T-helper 2 cell (primary cell): Measurements from ENCODE around the gene ZBBX.
"Not testable (repeated sequence)": the region's sequence is repeated elsewhere in the genome, so short reads cannot be mapped to it uniquely, and the experiment has no call there.

Experiments used
- DNase-seq, 5 experiments: peaks; one replicate each; pipeline versions ENCODE4 v3.0.0 to v3.0.0-alpha.2; 2012 to 2022
- total RNA-seq, 2 donors: gene quantifications; one replicate each; lab custom pipeline; 2026; lab: John Stamatoyannopoulos, UW

ZBBX gene
- 0 reads per million in 2 donors for total RNA-seq

- peak; percentile 46 to 79 (median 69) for DNase-seq
These were observed at the start of gene ZBBX for GRCh38 chr3:167380004-167380689. ZBBX (minus strand) TSS chr3:167380297; CDS start chr3:167372901, 7,396 bp downstream.

GRCh38 chr3:167426962-167427361 is 46.9 kb upstream of the ZBBX start:
- DNase-seq = not testable (repeated sequence)

GRCh38 chr3:167422396-167422795 is 42.3 kb upstream of the ZBBX start:
- DNase-seq = not testable (repeated sequence)

- DNase-seq = no peak
These were observed 29.5 kb upstream of the ZBBX start for GRCh38 chr3:167409611-167410010.

- DNase-seq = peak in 1 of 5 experiments; percentile 2
These were observed 26.9 kb upstream of the ZBBX start for GRCh38 chr3:167406876-167407492.

GRCh38 chr3:167397826-167398225 is 17.7 kb upstream of the ZBBX start:
- DNase-seq = no peak

- DNase-seq = no peak
These were observed 16.0 kb upstream of the ZBBX start for GRCh38 chr3:167396075-167396474.

GRCh38 chr3:167394003-167394402 is 13.9 kb upstream of the ZBBX start:
- no peak for DNase-seq

- DNase-seq = no peak
These were observed 2.1 kb upstream of the ZBBX start for GRCh38 chr3:167382155-167382554.

- no peak for DNase-seq
These were observed 4.6 kb downstream of the ZBBX start for GRCh38 chr3:167375478-167375877.

- DNase-seq = no peak
These were observed 8.0 kb downstream of the ZBBX start for GRCh38 chr3:167372138-167372537.

- no peak for DNase-seq
These were observed 18.1 kb downstream of the ZBBX start for GRCh38 chr3:167361948-167362347.

GRCh38 chr3:167361306-167361705 is 18.8 kb downstream of the ZBBX start:
- no peak for DNase-seq

GRCh38 chr3:167355446-167355845 is 24.7 kb downstream of the ZBBX start:
- DNase-seq = no peak

GRCh38 chr3:167354751-167355150 is 25.3 kb downstream of the ZBBX start:
- no peak for DNase-seq

- peak in 1 of 5 experiments; percentile 2 for DNase-seq
These were observed 29.7 kb downstream of the ZBBX start for GRCh38 chr3:167350245-167350862.

- DNase-seq = no peak
These were observed 33.9 kb downstream of the ZBBX start for GRCh38 chr3:167346171-167346570.

- DNase-seq = no peak
These were observed 48.9 kb downstream of the ZBBX start for GRCh38 chr3:167330993-167331785.

GRCh38 chr3:167323572-167323971 is 56.5 kb downstream of the ZBBX start:
- DNase-seq = no peak

- no peak for DNase-seq
These were observed 61.0 kb downstream of the ZBBX start for GRCh38 chr3:167318996-167319615.

GRCh38 chr3:167318306-167318705 is 61.8 kb downstream of the ZBBX start:
- DNase-seq = no peak

GRCh38 chr3:167306319-167306718 is 73.8 kb downstream of the ZBBX start:
- DNase-seq = no peak
